HG02981 (cell line): ENCODE results near the gene PPP1R13B.

Experiments used
- ATAC-seq: cut with Tn5 transposase; IDR thresholded peaks from one replicate; pipeline ENCODE4 v1.9.1; 2021; ENCODE audit warnings: mild to moderate bottlenecking, moderate library complexity; ENCODE audit not compliant: unreplicated experiment

PPP1R13B gene

GRCh38 chr14:103732868-103733620, 114.3 kb downstream of the PPP1R13B start:
- ATAC-seq, result no peak

GRCh38 chr14:103731916-103732867, 115.2 kb downstream of the PPP1R13B start:
- ATAC-seq, result no peak

- ATAC-seq, result no peak
These were observed 115.9 kb downstream of the PPP1R13B start for GRCh38 chr14:103731481-103731880.

GRCh38 chr14:103730490-103731035, 116.8 kb downstream of the PPP1R13B start:
- ATAC-seq, result no peak

GRCh38 chr14:103729496-103730448, 117.6 kb downstream of the PPP1R13B start:
- no peak for ATAC-seq

GRCh38 chr14:103728721-103729120, 118.7 kb downstream of the PPP1R13B start:
- no peak for ATAC-seq

GRCh38 chr14:103728141-103728540, 119.2 kb downstream of the PPP1R13B start:
- ATAC-seq, result no peak

- ATAC-seq, result no peak
These were observed 119.9 kb downstream of the PPP1R13B start for GRCh38 chr14:103727313-103727980.

- ATAC-seq, result no peak
These were observed 120.9 kb downstream of the PPP1R13B start for GRCh38 chr14:103726474-103726873.

GRCh38 chr14:103725739-103726395, 121.5 kb downstream of the PPP1R13B start:
- no peak for ATAC-seq

- ATAC-seq, result no peak
These were observed 122.2 kb downstream of the PPP1R13B start for GRCh38 chr14:103725001-103725682.

GRCh38 chr14:103724116-103724515, 123.3 kb downstream of the PPP1R13B start:
- ATAC-seq, result no peak

GRCh38 chr14:103723748-103724081, 123.7 kb downstream of the PPP1R13B start:
- ATAC-seq, result no peak

GRCh38 chr14:103721334-103722120, 125.8 kb downstream of the PPP1R13B start:
- ATAC-seq, result no peak

- no peak for ATAC-seq
These were observed 127.6 kb downstream of the PPP1R13B start for GRCh38 chr14:103719751-103720150.

- ATAC-seq, result no peak
These were observed 128.8 kb downstream of the PPP1R13B start for GRCh38 chr14:103718572-103718971.

- no peak for ATAC-seq
These were observed 130.4 kb downstream of the PPP1R13B start for GRCh38 chr14:103716899-103717411.
